ENCODE results near the gene MEST. TPM values are rescaled to one million over a fixed set of nuclear protein-coding genes. Genes with fewer than 3 reads are reported as not detected.

MEST gene
- total RNA-seq, 6 experiments from 2014 or later: 23.4 to 46.9 (median 31.2) TPM

DNA sequence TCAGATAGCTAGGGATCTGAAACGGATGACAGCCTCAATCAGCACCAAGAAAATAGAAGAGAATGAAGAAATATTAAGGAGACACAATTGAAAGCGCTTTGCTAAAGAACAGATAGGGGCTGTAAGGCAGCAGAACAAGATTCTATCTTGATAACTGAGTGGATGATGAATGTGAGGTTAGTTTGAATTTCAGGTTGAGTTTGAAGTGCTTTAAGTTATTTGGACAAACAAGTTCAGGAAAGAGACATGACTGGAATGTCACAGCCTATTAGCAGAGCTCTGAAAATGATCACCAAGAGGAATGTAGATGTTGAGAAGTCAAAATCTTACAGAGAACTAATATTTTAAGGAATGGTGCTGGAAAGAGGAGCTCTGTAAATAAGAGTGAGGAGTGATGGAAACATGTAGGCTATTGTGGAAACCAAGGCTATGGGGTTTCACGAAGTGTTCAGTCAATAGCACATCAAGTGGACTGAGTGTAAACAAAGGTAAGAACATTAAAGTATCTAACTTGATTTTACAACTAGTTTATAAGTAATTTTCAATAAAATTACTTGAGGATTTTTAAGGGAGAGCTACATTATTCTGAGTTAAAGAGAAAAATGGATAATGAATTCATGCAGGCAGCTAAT, 61.6 kb downstream of the MEST start:
- intact Hi-C loops (cut with DNase I): no loop called here
- Histone ChIP-seq H3K9me3 (no peaks in the 10 kb centered on the region), H3K4me1 (no peaks in the 10 kb centered on the region), H3K27ac (no peak overlapping the region), H3K4me3 (no peak overlapping the region), H3K27me3 (no peaks in the 10 kb centered on the region), H3K36me3 (no peaks in the 10 kb centered on the region)
- DNase-seq (no peak), ATAC-seq (no peak)
- WGBS (ENCODE audit: insufficient coverage, low coverage, low lambda C conversion rate, missing lambda C conversion rate): 88% methylated on average over 3 of the region's 3 CpGs
- TF ChIP-seq, protein P1, sequence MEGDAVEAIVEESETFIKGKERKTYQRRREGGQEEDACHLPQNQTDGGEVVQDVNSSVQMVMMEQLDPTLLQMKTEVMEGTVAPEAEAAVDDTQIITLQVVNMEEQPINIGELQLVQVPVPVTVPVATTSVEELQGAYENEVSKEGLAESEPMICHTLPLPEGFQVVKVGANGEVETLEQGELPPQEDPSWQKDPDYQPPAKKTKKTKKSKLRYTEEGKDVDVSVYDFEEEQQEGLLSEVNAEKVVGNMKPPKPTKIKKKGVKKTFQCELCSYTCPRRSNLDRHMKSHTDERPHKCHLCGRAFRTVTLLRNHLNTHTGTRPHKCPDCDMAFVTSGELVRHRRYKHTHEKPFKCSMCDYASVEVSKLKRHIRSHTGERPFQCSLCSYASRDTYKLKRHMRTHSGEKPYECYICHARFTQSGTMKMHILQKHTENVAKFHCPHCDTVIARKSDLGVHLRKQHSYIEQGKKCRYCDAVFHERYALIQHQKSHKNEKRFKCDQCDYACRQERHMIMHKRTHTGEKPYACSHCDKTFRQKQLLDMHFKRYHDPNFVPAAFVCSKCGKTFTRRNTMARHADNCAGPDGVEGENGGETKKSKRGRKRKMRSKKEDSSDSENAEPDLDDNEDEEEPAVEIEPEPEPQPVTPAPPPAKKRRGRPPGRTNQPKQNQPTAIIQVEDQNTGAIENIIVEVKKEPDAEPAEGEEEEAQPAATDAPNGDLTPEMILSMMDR (IDR thresholded peaks at IDR 0.05): no peak
- TF ChIP-seq POLR2A (IDR thresholded peaks at IDR 0.05): no peak

DNA sequence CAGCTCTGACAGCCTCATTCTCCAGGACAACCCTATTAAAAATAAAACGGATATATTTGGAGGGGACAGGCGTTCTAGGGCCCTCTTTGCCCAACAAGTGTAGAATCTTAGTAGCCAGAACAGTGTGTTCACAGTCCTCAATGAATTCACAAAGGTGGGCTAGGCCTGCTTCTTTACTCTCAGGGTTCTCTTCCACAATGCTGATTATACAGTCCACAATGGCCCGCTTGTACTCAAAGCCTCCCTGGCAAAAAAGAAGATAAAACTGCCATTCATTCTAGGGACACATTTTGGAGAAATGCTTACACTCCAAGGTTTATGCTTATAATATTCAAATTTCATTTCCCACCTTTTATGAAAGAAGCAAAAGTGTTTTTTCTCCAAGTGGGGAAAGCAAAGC, 62.6 kb downstream of the MEST start:
- intact Hi-C loops (cut with DNase I): no loop called here
- Histone ChIP-seq H3K9me3 (no peaks in the 10 kb centered on the region), H3K36me3 (no peaks in the 10 kb centered on the region), H3K27me3 (no peaks in the 10 kb centered on the region), H3K4me1 (no peaks in the 10 kb centered on the region), H3K27ac (no peak overlapping the region), H3K4me3 (no peak overlapping the region)
- DNase-seq: no peak
- no peak for ATAC-seq
- TF ChIP-seq, protein P1 (IDR thresholded peaks at IDR 0.05): no peak
- 71% methylated on average over 3 of the region's 3 CpGs for WGBS (ENCODE audit: insufficient coverage, low coverage, low lambda C conversion rate, missing lambda C conversion rate)

MicroRNA genes within 50 kb of the gene (microRNA counts, 767-probe panel; counts per million panel counts)
- microRNA hsa-miR-335-5p: 237 counts per million

Small RNA genes lying within 50 kb of the gene (microRNA-seq; reads per million reads assigned to microRNA genes)
- gene MIR335: 3,079 to 5,785 reads per million in 2 donors

Small RNA genes lying within 50 kb of the gene (small RNA-seq; reads per million reads assigned to genes)
- gene MIR335 (0 reads per million in 2 experiments), gene RF02148 (0 reads per million in 2 experiments), gene RF02149 (0 reads per million in 2 experiments), gene RF02150 (0 reads per million in 2 experiments)

Other genes with a start within 250 kb of the MEST start
- gene CPA2, start 225.2 kb upstream of the MEST start, total RNA-seq: not detected
- not detected for gene CPA4, start 198.9 kb upstream of the MEST start, total RNA-seq
- gene CPA5, start 147.3 kb upstream of the MEST start, total RNA-seq: not detected
- not detected for gene CPA1, start 111.6 kb upstream of the MEST start, total RNA-seq
- gene CEP41, start 51.1 kb upstream of the MEST start, total RNA-seq: 10 to 100 TPM in 1 of 6 experiments, 1 to 10 TPM in 5; 2.6 to 11.7 (median 4.6) TPM
- 1 to 10 TPM; 6.5 to 8.9 (median 8.4) TPM for gene COPG2, start 176.7 kb downstream of the MEST start, total RNA-seq
- not detected for gene TSGA13, start 194.5 kb downstream of the MEST start, total RNA-seq
- not detected for gene KLF14, start 242.1 kb downstream of the MEST start, total RNA-seq

Measured in right lobe of liver (tissue), 6 donors.